ENCODE results near the gene HIVEP3.

HIVEP3 gene

DNA sequence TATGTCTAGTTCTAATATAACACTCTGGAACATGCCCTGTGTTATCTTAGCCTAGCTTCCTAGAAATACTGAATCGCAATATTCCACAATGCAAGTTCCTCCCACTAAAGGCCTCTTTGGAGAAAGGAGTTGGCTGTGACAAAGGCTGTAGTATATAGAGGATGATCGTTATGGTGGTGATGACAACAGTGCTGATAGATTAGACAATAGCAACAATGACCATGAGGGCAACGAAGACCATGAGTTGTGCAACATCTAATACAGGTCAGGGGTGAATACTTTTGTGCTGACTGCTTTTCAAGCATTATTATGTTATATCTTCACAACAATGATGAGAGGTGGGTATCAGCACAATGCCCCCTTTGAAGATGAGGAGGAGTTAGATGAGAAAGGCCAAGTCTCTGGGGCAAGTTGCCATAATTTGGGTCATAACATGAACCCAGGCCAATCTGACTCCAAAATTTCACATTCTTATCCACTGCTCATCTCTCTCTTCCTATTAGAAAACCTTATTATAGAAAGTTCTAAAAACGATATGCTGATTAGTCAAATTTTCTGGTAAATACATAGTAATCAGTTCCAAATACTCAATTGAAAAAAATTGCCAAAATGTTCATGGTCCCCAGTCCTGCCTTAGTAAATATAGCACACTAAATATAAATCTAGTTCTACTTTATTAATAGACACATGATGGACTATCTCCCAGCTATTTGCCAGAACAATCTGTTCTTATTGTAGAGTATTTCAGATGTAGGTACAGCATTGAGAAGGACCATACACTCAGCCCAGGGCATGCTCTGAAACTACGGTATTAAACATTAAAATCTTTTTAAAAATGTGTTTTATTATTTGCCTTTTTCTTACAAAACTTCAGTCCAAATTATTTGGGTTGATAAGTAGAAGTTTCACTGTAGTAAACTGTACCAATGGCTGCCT is 37.5 kb downstream of the HIVEP3 start:
- FAIRE-seq (peak; percentile 56), DNase-seq (ENCODE audit: insufficient read length, low spot score) (no peak)
- TF ChIP-seq POU2F2 (IDR thresholded peaks at IDR 0.05; ENCODE audit: low read depth, low read length) (no peak), TAF1 (IDR thresholded peaks at IDR 0.05; ENCODE audit: low read depth, low read length) (no peak), POLR2AphosphoS5 (IDR thresholded peaks at IDR 0.05; ENCODE audit: low read depth, low read length) (no peak), POLR2A (IDR thresholded peaks at IDR 0.05; ENCODE audit: low read depth, low read length) (no peak), PAX5 (IDR thresholded peaks at IDR 0.05; ENCODE audit: insufficient read depth, low read length, severe bottlenecking) (no peak), SPI1 (IDR thresholded peaks at IDR 0.05; ENCODE audit: low read depth, low read length) (no peak)

DNA sequence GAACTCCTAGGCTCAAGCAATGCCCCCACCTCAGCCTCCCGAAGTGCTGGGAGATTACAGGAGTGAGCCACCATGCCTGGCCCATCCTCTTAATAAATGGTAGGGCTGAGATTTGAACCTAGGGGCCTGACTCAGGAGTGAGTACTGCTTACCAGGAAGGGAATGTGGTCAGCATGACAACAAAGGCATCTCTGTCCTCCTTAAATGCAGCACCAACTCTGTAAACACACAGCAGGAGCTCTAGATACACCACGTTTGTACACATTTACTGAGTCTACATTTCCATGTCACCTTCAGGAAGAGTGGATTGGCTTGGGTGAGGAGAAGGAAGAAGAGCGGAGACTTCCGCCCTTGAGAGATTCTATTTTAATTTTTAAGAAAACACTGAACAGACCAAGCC is 38.5 kb downstream of the HIVEP3 start:
- FAIRE-seq (no peak), DNase-seq (ENCODE audit: insufficient read length, low spot score) (no peak)
- TF ChIP-seq POLR2A (IDR thresholded peaks at IDR 0.05; ENCODE audit: low read depth, low read length) (no peak), POLR2AphosphoS5 (IDR thresholded peaks at IDR 0.05; ENCODE audit: low read depth, low read length) (no peak), POU2F2 (IDR thresholded peaks at IDR 0.05; ENCODE audit: low read depth, low read length) (no peak), PAX5 (IDR thresholded peaks at IDR 0.05; ENCODE audit: insufficient read depth, low read length, severe bottlenecking) (no peak), SPI1 (IDR thresholded peaks at IDR 0.05; ENCODE audit: low read depth, low read length) (no peak), TAF1 (IDR thresholded peaks at IDR 0.05; ENCODE audit: low read depth, low read length) (no peak)

DNA sequence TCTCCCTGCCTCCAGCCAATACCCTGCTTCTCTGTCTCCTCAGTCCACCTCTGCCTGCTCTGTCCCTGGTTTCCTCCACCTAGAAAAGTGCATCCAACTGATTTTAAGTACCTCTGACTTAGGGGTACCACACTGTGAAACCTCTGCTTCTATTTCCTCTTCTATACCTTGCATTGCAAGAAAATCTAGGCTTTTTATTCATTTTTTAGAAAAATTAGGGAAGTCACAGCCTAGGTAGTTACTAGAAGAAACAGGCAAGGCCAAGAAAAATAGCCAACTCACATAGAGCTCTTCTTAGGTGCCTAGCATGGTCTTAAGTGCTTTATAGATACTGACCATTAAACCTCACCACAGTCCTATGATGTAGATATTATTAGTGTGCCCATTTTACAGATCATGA is 39.1 kb downstream of the HIVEP3 start:
- DNase-seq (ENCODE audit: insufficient read length, low spot score) (no peak), FAIRE-seq (no peak)

DNA sequence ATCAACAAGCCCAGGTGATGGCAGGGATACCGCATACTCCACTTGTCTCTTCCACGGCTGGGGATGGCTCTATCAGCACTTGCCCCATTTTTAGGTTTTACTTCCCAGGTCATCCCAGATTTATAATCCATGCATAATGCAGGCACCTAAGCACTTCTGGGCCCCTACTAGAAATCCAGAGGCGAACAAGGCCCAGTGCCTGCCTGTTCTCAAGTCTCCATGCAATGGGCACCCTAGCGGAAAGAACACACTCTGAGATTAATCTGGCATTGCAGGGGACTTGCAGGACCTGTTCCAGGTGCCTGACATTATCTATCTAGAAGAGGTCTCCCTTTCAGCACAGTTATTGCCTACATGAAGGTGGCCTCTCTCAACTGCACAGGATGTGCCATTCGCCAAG is 39.8 kb downstream of the HIVEP3 start:
- DNase-seq (ENCODE audit: insufficient read length, low spot score): no peak
- TF ChIP-seq SPI1 (IDR thresholded peaks at IDR 0.05; ENCODE audit: low read depth, low read length) (no peak), POLR2AphosphoS5 (IDR thresholded peaks at IDR 0.05; ENCODE audit: low read depth, low read length) (no peak), TAF1 (IDR thresholded peaks at IDR 0.05; ENCODE audit: low read depth, low read length) (no peak), PAX5 (IDR thresholded peaks at IDR 0.05; ENCODE audit: insufficient read depth, low read length, severe bottlenecking) (no peak), POU2F2 (IDR thresholded peaks at IDR 0.05; ENCODE audit: low read depth, low read length) (no peak), POLR2A (IDR thresholded peaks at IDR 0.05; ENCODE audit: low read depth, low read length) (no peak)
- no peak for FAIRE-seq

More for the DNA sequence above, 39.1 kb downstream of the HIVEP3 start:
- TF ChIP-seq POLR2A (IDR thresholded peaks at IDR 0.05; ENCODE audit: low read depth, low read length) (no peak), POU2F2 (IDR thresholded peaks at IDR 0.05; ENCODE audit: low read depth, low read length) (no peak), TAF1 (IDR thresholded peaks at IDR 0.05; ENCODE audit: low read depth, low read length) (no peak), PAX5 (IDR thresholded peaks at IDR 0.05; ENCODE audit: insufficient read depth, low read length, severe bottlenecking) (no peak), POLR2AphosphoS5 (IDR thresholded peaks at IDR 0.05; ENCODE audit: low read depth, low read length) (no peak), SPI1 (IDR thresholded peaks at IDR 0.05; ENCODE audit: low read depth, low read length) (no peak)

DNA sequence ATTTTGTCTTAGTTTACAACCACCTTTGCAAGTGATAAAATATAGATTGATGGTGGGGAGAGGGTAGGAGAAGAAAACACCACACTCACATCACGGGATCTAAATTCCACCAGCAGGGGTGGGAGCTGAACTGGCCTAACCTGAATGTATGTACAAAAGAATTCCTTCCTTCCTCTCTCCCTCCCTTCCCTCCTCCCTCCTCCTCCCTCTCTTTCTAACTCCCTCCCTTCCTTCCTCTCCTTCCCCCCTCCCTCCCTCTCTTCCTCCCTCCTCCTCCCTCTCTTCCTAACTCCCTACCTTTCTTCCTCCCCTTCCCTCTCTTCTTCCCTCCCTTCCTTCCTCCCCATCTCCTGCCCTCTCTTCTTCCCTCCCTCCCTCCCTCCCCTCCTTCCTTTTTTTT is 40.2 kb downstream of the HIVEP3 start:
- no peak for FAIRE-seq
- DNase-seq (ENCODE audit: insufficient read length, low spot score): no peak
- no peak for TF ChIP-seq PAX5 (IDR thresholded peaks at IDR 0.05; ENCODE audit: insufficient read depth, low read length, severe bottlenecking)
- TF ChIP-seq POLR2AphosphoS5 (IDR thresholded peaks at IDR 0.05; ENCODE audit: low read depth, low read length): no peak
- TF ChIP-seq TAF1 (IDR thresholded peaks at IDR 0.05; ENCODE audit: low read depth, low read length): no peak
- TF ChIP-seq SPI1 (IDR thresholded peaks at IDR 0.05; ENCODE audit: low read depth, low read length): no peak
- TF ChIP-seq POU2F2 (IDR thresholded peaks at IDR 0.05; ENCODE audit: low read depth, low read length): no peak
- TF ChIP-seq POLR2A (IDR thresholded peaks at IDR 0.05; ENCODE audit: low read depth, low read length): no peak

DNA sequence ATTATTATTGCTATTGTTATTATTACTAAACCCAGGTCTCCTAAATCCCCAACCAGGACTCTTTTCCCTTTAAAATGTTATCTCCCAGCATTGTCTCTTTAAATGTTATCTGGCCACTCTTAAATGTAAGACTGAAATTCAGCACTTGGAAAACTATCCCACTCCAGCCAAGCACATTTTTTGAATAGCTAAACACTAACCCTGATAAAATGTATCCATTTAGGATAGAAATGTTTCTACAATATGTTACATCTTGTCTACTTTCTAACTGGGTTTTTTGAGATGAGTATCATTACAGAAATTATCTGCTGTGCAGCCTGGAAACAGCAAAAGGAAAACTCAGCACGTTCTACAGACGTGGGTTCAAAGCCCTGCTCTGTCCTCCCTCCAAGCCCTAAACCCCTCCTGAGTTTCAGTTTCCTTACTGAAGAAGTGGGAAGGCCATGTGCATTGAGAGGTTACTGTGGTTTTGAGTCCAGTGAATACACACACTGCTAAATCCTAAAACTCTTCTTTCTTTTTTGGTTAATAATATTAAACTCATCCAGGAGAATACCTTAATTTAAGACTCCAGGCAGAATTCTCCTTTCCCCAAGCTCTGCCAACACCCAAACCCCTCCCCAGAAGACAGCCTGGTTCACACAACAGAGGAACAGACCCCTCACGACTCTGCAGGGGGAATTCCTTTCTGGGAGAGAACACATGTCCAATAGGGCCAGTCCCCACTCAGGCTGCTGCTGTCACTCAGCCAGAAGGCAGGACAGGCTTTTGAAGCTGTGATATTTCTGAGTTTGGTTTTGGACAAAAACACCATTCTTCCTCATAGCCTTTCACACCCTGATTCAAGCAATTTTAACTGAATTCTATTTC is 41.9 kb downstream of the HIVEP3 start:
- TF ChIP-seq SPI1 (IDR thresholded peaks at IDR 0.05; ENCODE audit: low read depth, low read length) (0 out of 2 replicates have a peak, but pooled peaks have one; percentile 9), POLR2A (IDR thresholded peaks at IDR 0.05; ENCODE audit: low read depth, low read length) (no peak)
- DNase-seq (ENCODE audit: insufficient read length, low spot score) (no peak), FAIRE-seq (peak; percentile 72)

DNA sequence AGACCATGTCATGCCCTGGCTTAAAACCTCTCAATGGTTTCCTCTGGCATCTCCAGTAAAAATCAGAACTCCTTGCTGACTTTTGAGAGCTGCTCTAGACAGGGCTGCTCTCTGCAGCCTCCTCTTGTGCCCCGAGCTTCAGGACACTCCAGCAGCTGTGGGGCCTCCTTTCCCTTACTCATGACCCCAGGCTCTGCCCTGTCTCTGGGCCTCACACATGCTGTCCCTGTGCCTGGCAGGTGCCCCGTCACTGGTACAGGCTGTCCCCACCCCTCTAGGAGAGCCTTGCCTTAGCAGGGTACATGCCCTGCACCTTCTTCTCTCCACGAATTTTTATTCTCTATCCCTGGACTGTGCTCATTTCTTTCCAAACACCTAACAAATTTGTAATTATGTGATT is 43.2 kb downstream of the HIVEP3 start:
- DNase-seq (ENCODE audit: insufficient read length, low spot score): no peak
- FAIRE-seq: no peak
- TF ChIP-seq POLR2AphosphoS5 (IDR thresholded peaks at IDR 0.05; ENCODE audit: low read depth, low read length): no peak
- no peak for TF ChIP-seq PAX5 (IDR thresholded peaks at IDR 0.05; ENCODE audit: insufficient read depth, low read length, severe bottlenecking)
- no peak for TF ChIP-seq TAF1 (IDR thresholded peaks at IDR 0.05; ENCODE audit: low read depth, low read length)
- TF ChIP-seq POU2F2 (IDR thresholded peaks at IDR 0.05; ENCODE audit: low read depth, low read length): no peak
- TF ChIP-seq SPI1 (IDR thresholded peaks at IDR 0.05; ENCODE audit: low read depth, low read length): no peak
- no peak for TF ChIP-seq POLR2A (IDR thresholded peaks at IDR 0.05; ENCODE audit: low read depth, low read length)

DNA sequence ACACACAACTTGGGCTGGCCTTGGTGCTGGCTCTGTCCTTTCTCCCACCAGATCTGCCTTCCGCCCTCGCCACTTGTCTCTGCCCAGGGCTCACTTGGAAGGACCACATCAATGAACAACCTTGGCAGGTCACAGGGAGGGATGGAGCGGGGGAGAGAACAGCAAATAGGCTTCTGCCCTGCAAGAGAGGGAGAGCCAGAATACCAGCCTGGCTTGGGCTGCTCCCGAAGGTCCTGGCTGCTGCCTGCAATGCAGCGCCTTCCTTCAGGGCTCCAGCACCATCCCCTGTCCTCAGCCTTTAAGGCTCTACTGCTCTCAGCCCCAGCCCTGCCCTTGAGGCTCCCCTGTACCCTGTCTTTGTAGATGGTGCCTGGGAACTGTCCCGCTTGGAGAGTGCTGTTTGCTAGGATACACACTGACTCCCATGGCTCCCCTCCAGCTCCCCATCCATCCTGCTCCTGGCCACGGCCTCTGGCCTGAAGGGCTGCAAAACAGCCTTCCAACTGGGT is 43.8 kb downstream of the HIVEP3 start:
- DNase-seq (ENCODE audit: insufficient read length, low spot score) (no peak), FAIRE-seq (peak; percentile 13)
- no peak for TF ChIP-seq POLR2AphosphoS5 (IDR thresholded peaks at IDR 0.05; ENCODE audit: low read depth, low read length)
- TF ChIP-seq POU2F2 (IDR thresholded peaks at IDR 0.05; ENCODE audit: low read depth, low read length): no peak
- TF ChIP-seq PAX5 (IDR thresholded peaks at IDR 0.05; ENCODE audit: insufficient read depth, low read length, severe bottlenecking): no peak
- no peak for TF ChIP-seq SPI1 (IDR thresholded peaks at IDR 0.05; ENCODE audit: low read depth, low read length)
- no peak for TF ChIP-seq TAF1 (IDR thresholded peaks at IDR 0.05; ENCODE audit: low read depth, low read length)
- no peak for TF ChIP-seq POLR2A (IDR thresholded peaks at IDR 0.05; ENCODE audit: low read depth, low read length)

Data from GM12891 (cell line).